ENCODE results near the gene FBXO11. TPM values are rescaled to one million over a fixed set of nuclear protein-coding genes. Genes with fewer than 3 reads are reported as not detected.

FBXO11 gene
- total RNA-seq, 1 experiment from 2014 or later = 64.1 TPM

DNA sequence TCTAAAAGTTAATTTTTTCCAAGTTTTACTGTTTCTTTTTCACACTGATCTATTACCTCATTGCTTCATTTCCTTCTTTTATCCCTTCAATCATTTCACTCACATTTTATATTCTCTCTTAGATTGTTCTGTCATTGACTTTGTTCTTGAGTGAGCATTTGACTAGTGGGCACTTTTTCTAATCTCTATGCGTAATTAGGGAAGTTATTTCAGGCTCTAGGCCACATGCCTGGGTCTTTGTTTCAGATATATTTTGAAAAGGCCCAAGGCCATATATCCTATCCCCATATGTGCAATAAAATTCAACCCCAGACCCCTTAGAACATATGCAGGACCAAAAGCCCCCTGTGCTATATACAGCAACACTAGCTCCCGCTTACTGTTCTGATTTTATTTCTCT, 62.1 kb downstream of the FBXO11 start:
- Mint-ChIP-seq H3K4me1 (ENCODE audit: insufficient read depth, unreplicated experiment) (peaks cover 9% of the 10 kb centered on the region), H3K27ac (ENCODE audit: low read depth, unreplicated experiment) (no peak overlapping the region), H3K9me3 (ENCODE audit: unreplicated experiment) (no peaks in the 10 kb centered on the region), H3K36me3 (ENCODE audit: insufficient read depth, unreplicated experiment) (peaks cover 30% of the 10 kb centered on the region), H3K4me3 (ENCODE audit: unreplicated experiment) (no peak overlapping the region), H3K27me3 (ENCODE audit: insufficient read depth, unreplicated experiment) (no peaks in the 10 kb centered on the region)
- ChIA-PET CTCF (interaction anchor here (0.7 to 2.3 kb wide), 2 partner anchors 14 to 570 kb away, joined by 3 to 10 read pairs; no protein-coding TSS in a partner anchor), POLR2A (no interaction called here)
- TF ChIP-seq CTCF (IDR thresholded peaks at IDR 0.05; ENCODE audit: unreplicated experiment) = no peak
- BruUV-seq (replicated peaks) = no TSS peak
- intact Hi-C loops (cut with micrococcal nuclease) = no loop called here
- no peak for DNase-seq (ENCODE audit: unreplicated experiment)

GRCh38 chr2:47843407-47843806, 62.9 kb downstream of the FBXO11 start:
- POLR2A ChIA-PET = interaction anchor here (0.7 to 1.4 kb wide), 4 partner anchors 15 to 250 kb away, joined by 3 to 5 read pairs (median 3); no protein-coding TSS in a partner anchor
- H3K27me3 Mint-ChIP-seq (ENCODE audit: insufficient read depth, unreplicated experiment) = no peaks in the 10 kb centered on the region
- peaks cover 38% of the 10 kb centered on the region for H3K36me3 Mint-ChIP-seq (ENCODE audit: insufficient read depth, unreplicated experiment)
- BruUV-seq (replicated peaks) = no TSS peak
- no peak for DNase-seq (ENCODE audit: unreplicated experiment)
- CTCF ChIA-PET = interaction anchor here (0.7 to 2.3 kb wide), 4 partner anchors 15 to 571 kb away, joined by 3 to 10 read pairs (median 3); no protein-coding TSS in a partner anchor
- H3K4me1 Mint-ChIP-seq (ENCODE audit: insufficient read depth, unreplicated experiment) = peaks cover 9% of the 10 kb centered on the region
- TF ChIP-seq CTCF (IDR thresholded peaks at IDR 0.05; ENCODE audit: unreplicated experiment) = no peak
- no peak overlapping the region for H3K27ac Mint-ChIP-seq (ENCODE audit: low read depth, unreplicated experiment)
- H3K4me3 Mint-ChIP-seq (ENCODE audit: unreplicated experiment) = no peak overlapping the region
- no peaks in the 10 kb centered on the region for H3K9me3 Mint-ChIP-seq (ENCODE audit: unreplicated experiment)
- intact Hi-C loops (cut with micrococcal nuclease) = no loop called here

DNA sequence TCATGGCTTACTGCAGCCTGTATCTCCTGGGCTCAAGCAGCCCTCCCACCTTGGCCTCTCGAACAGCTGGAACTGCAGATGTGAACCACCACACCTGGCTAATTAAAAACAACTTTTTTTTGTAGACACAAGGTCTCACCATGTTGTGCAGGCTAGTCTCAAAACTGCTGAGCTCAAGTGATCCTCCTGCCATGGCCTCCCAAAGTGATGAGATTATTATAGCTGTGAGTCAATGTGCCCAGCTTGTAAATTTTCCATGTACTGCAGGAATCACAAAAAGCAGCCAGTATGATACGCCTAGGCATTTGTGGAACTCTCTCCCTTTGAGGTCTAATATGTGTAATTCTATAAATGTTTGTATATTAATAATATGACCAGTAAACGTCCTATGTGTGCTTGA, 63.5 kb downstream of the FBXO11 start:
- ChIA-PET CTCF (interaction anchor here (0.5 to 2.3 kb wide), 4 partner anchors 11 to 16 kb away, joined by 3 to 10 read pairs (median 4); no protein-coding TSS in a partner anchor), POLR2A (interaction anchor here (0.6 to 1.4 kb wide), 4 partner anchors 14 to 538 kb away, joined by 3 to 5 read pairs (median 3); no protein-coding TSS in a partner anchor)
- Mint-ChIP-seq H3K4me3 (ENCODE audit: unreplicated experiment) (no peak overlapping the region), H3K27ac (ENCODE audit: low read depth, unreplicated experiment) (no peak overlapping the region), H3K9me3 (ENCODE audit: unreplicated experiment) (no peaks in the 10 kb centered on the region), H3K36me3 (ENCODE audit: insufficient read depth, unreplicated experiment) (peaks cover 39% of the 10 kb centered on the region), H3K27me3 (ENCODE audit: insufficient read depth, unreplicated experiment) (no peaks in the 10 kb centered on the region), H3K4me1 (ENCODE audit: insufficient read depth, unreplicated experiment) (peaks cover 9% of the 10 kb centered on the region)
- TF ChIP-seq CTCF (IDR thresholded peaks at IDR 0.05; ENCODE audit: unreplicated experiment) = no peak
- intact Hi-C loops (cut with micrococcal nuclease) = no loop called here
- BruUV-seq (replicated peaks) = no TSS peak
- no peak for DNase-seq (ENCODE audit: unreplicated experiment)

DNA sequence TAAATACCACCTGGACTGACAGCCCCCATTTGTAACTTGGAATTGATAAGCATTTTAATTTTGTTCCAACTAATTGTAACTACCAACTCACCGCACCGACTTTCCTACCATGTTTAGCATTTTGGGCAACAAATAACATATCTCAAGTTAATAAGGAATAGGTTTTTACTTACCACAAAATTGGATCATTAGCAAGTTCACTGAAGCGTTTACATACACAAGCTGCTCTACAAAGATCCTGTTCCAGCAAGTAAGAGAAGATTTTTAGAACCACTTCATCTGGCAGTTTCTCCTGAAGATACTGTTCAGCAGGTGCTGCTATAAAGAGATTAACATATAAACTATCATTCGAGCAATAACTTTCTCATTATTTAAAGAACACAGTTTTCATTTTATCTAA, 67.6 kb downstream of the FBXO11 start:
- H3K27ac Mint-ChIP-seq (ENCODE audit: low read depth, unreplicated experiment) = no peak overlapping the region
- DNase-seq (ENCODE audit: unreplicated experiment) = no peak
- intact Hi-C loops (cut with micrococcal nuclease) = no loop called here
- ChIA-PET CTCF (interaction anchor here (0.8 kb wide), 1 partner anchor 20 kb away, joined by 5 read pairs; no protein-coding TSS in a partner anchor), POLR2A (interaction anchor here (0.7 kb wide), 1 partner anchor 271 kb away, joined by 5 read pairs; no protein-coding TSS in a partner anchor)
- no peaks in the 10 kb centered on the region for H3K27me3 Mint-ChIP-seq (ENCODE audit: insufficient read depth, unreplicated experiment)
- H3K9me3 Mint-ChIP-seq (ENCODE audit: unreplicated experiment) = no peaks in the 10 kb centered on the region
- no peak overlapping the region for H3K4me3 Mint-ChIP-seq (ENCODE audit: unreplicated experiment)
- BruUV-seq (replicated peaks) = no TSS peak
- H3K36me3 Mint-ChIP-seq (ENCODE audit: insufficient read depth, unreplicated experiment) = peaks cover 60% of the 10 kb centered on the region
- no peaks in the 10 kb centered on the region for H3K4me1 Mint-ChIP-seq (ENCODE audit: insufficient read depth, unreplicated experiment)
- no peak for TF ChIP-seq CTCF (IDR thresholded peaks at IDR 0.05; ENCODE audit: unreplicated experiment)

All from MCF 10A (cell line).